WERI-Rb-1 (cell line): Measurements from ENCODE around the gene FN1.

ENCODE experiments used
- DNase-seq: peaks from one replicate; pipeline ENCODE4 v3.0.0-alpha.2; 2020
- H3K27ac ChIP-seq: fragments of 250-450 bp; sonication (Bioruptor Pico); 2 replicates; pipeline ENCODE4 v1.5.1; 2020; ENCODE audit warnings: mild to moderate bottlenecking, moderate library complexity
- H3K27me3 ChIP-seq: fragments of 250-450 bp; sonication (Bioruptor Pico); 2 replicates; pipeline ENCODE4 v1.5.1; 2021; ENCODE audit warnings: mild to moderate bottlenecking, low read depth, moderate library complexity; ENCODE audit not compliant: insufficient read depth, severe bottlenecking
- H3K36me3 ChIP-seq: fragments of 250-450 bp; sonication (Bioruptor Pico); 2 replicates; pipeline ENCODE4 v1.5.1; 2020; ENCODE audit warnings: mild to moderate bottlenecking, moderate library complexity
- H3K4me3 ChIP-seq: 2 replicates; pipeline ENCODE4 v1.5.1; 2011; ENCODE audit warnings: low read depth, mild to moderate bottlenecking, control low read depth, low read length
- H3K9me3 ChIP-seq: fragments of 250-450 bp; sonication (Bioruptor Pico); 2 replicates; pipeline ENCODE4 v1.5.1; 2021; ENCODE audit warnings: mild to moderate bottlenecking, moderate library complexity; ENCODE audit not compliant: severe bottlenecking
- TF ChIP-seq, protein P1 (sequence below): IDR thresholded peaks from 2 replicates; pipeline ENCODE4 v1.5.1; 2011; ENCODE audit warnings: low read depth, mild to moderate bottlenecking, control low read depth, inconsistent platforms, low read length

FN1 gene

DNA sequence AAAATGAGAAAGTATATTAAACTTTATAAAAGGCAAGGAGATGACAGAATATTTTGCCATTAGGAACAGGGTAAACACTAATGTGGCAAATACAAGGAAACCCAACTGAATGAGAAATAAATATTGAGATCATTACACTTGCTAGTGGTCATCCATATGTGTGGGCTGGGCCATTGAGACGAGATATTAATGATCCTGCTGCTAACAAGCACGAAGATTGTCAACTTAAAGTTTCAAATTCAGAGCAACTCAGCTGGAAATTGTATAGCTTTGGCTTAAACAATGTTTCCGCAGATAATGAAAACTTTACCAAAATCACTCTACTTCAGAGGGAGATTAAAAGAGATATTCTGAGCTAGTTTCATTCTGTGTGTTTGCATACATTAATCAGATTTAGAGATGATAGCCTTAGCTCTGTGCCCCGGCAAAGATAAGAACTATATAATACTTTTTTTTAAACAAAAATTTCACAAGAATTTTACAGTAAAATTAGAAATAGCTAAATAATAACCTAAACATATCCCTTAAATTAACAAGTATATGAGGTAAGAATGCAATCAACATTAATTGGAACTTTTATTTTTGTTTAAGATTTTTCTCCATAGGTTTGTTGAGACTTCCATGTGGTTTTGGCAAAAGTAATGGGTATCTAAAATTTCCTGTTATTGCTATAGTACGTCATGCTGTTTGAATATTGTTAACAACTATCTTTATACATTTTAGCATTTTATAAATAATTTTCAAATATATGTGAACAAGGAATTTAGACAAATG lies 40.0 kb downstream of the FN1 start:
- no peaks in the 10 kb centered on the region for H3K27me3 ChIP-seq
- no peak overlapping the region for H3K4me3 ChIP-seq
- no peaks in the 10 kb centered on the region for H3K9me3 ChIP-seq
- no peaks in the 10 kb centered on the region for H3K36me3 ChIP-seq
- TF ChIP-seq, protein P1, sequence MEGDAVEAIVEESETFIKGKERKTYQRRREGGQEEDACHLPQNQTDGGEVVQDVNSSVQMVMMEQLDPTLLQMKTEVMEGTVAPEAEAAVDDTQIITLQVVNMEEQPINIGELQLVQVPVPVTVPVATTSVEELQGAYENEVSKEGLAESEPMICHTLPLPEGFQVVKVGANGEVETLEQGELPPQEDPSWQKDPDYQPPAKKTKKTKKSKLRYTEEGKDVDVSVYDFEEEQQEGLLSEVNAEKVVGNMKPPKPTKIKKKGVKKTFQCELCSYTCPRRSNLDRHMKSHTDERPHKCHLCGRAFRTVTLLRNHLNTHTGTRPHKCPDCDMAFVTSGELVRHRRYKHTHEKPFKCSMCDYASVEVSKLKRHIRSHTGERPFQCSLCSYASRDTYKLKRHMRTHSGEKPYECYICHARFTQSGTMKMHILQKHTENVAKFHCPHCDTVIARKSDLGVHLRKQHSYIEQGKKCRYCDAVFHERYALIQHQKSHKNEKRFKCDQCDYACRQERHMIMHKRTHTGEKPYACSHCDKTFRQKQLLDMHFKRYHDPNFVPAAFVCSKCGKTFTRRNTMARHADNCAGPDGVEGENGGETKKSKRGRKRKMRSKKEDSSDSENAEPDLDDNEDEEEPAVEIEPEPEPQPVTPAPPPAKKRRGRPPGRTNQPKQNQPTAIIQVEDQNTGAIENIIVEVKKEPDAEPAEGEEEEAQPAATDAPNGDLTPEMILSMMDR, result no peak
- H3K27ac ChIP-seq, result no peak overlapping the region
- no peak for DNase-seq

DNA sequence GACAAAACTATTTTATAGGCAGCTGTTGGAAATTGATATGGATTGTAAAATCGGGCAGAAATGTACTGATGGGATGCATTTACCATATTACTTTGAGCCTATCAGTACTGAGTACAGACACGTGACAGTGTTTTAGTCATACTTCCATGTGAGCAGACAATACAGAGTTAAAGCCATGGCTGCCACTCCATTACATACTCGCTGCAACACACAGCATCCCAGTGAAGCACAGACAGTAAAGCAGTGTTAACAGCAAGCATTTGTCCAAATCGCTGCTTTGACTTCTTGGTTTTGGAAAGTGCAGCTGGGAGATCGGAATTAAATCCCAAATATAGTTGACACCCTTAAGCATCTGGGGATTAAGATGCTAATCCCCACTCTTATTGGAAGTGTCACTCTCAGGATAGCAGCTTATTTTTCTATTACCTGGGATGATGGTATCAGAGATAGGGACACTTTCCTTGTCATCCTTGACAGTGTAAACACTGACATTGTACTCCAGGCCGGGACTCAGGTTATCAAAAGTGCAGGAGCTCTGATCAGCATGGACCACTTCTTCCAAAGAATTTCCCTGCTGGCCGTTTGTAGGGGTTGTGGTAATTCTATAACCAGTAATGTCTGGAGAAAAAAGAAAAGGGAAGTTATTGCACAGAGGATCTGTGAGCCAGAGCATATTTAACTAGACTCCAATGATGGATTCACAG lies 41.6 kb downstream of the FN1 start:
- no peaks in the 10 kb centered on the region for H3K9me3 ChIP-seq
- H3K4me3 ChIP-seq, result no peak overlapping the region
- H3K27ac ChIP-seq, result no peak overlapping the region
- no peak for DNase-seq
- no peaks in the 10 kb centered on the region for H3K36me3 ChIP-seq
- TF ChIP-seq, protein P1, result no peak
- H3K27me3 ChIP-seq, result no peaks in the 10 kb centered on the region

DNA sequence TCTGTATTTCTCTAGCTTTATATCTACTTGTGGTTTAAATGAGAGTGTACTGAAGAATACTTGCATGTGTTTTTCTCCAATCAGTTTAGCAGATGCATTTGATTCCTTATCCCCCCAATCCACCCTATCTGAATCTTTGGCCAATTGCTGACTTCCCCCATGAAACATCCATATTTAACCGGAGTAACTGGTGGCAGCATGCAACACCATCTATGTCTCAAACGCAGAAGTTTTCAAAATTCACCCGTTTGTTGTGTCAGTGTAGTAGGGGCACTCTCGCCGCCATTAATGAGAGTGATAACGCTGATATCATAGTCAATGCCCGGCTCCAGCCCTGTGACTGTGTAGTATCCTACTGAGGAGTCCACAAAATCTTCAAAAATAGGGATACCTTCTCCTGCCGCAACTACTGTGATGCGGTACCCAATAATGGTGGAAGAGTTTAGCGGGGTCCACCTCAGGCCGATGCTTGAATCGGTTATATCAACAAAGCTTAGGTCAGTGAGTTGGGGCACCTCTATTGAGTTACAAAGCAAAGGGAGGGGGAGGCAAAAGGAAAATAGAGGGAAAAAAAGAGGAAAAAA lies 43.1 kb downstream of the FN1 start:
- TF ChIP-seq, protein P1, result no peak
- DNase-seq, result no peak
- no peaks in the 10 kb centered on the region for H3K36me3 ChIP-seq
- no peaks in the 10 kb centered on the region for H3K9me3 ChIP-seq
- H3K4me3 ChIP-seq, result no peak overlapping the region
- H3K27ac ChIP-seq, result no peak overlapping the region
- H3K27me3 ChIP-seq, result no peaks in the 10 kb centered on the region

DNA sequence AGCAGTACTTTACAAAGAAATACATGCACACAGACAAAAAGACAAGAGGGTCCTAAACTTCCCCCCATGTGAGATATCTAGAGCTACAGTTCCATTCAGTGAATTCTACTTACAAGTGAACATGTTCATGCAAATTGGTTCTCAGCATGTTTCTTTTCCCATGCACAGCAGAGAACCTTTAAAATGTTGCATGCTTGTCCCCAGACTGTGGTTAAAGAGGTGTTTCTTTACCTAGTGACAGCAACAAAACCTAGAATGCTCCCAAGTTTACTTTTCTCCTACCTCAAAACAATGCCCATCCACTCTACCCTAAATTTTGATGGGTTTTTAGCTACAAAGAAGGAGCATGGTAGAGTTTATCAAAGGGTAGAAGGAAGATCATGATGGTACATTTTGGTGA lies 43.7 kb downstream of the FN1 start:
- H3K9me3 ChIP-seq, result no peaks in the 10 kb centered on the region
- TF ChIP-seq, protein P1, result no peak
- no peak for DNase-seq
- no peak overlapping the region for H3K4me3 ChIP-seq
- no peaks in the 10 kb centered on the region for H3K27me3 ChIP-seq
- no peaks in the 10 kb centered on the region for H3K36me3 ChIP-seq
- H3K27ac ChIP-seq, result no peak overlapping the region

DNA sequence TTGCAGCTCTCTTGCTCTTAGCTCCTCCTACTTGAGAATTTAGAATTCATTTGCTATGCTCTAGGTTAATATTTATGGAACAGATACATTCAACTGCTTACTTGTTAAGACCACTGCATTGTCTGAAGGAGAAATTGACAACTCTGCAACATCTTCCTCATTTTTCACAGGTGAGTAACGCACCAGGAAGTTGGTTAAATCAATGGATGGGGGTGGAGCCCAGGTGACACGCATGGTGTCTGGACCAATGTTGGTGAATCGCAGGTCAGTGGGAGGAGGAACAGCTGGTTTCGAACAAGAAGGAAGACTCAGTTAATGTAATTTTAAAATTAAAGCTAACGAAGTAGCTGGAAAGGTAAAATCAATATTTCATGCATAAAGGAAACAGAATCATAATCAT lies 44.3 kb downstream of the FN1 start:
- TF ChIP-seq, protein P1, result no peak

More for the DNA sequence above, 44.3 kb downstream of the FN1 start:
- H3K36me3 ChIP-seq, result no peaks in the 10 kb centered on the region
- H3K9me3 ChIP-seq, result no peaks in the 10 kb centered on the region
- H3K27me3 ChIP-seq, result no peaks in the 10 kb centered on the region
- no peak for DNase-seq
- no peak overlapping the region for H3K27ac ChIP-seq
- H3K4me3 ChIP-seq, result no peak overlapping the region
